H1 (cell line): ENCODE results near the gene NDRG2. TPM values are rescaled to one million over a fixed set of nuclear protein-coding genes. Genes with fewer than 3 reads are reported as not detected.

Experiments used
- CTCF ChIA-PET: fragments of 300-600 bp; sonication (Branson Sonifier 250); formaldehyde crosslinking; loops from one replicate; lab custom pipeline; 2021; ENCODE audit not compliant: partially characterized antibody; lab: Charles Lee
- POLR2A ChIA-PET: fragments of 300-600 bp; sonication (Branson Sonifier 250); formaldehyde crosslinking; loops from one replicate; lab custom pipeline; 2021; ENCODE audit warnings: inconsistent platforms; ENCODE audit not compliant: partially characterized antibody; lab: Charles Lee
- DNase-seq, 2 experiments: peaks; one replicate each; pipeline versions ENCODE4 v3.0.0 to v3.0.0-alpha.2; 2010 to 2022; ENCODE audit warnings: low spot score in 2 of 2, low read depth in 1 of 2, mixed read lengths in 1 of 2
- FAIRE-seq: peaks from 2 replicates; lab custom pipeline; 2011; peaks lifted over from hg19 to GRCh38; lab: Jason Lieb, UNC
- H2AFZ ChIP-seq: 2 replicates; pipeline ENCODE4 v1.8.1; 2012; ENCODE audit warnings: low read length, inconsistent platforms
- H2AK5ac ChIP-seq: 2 replicates; pipeline ENCODE4 v1.6.1; 2013; ENCODE audit warnings: low read depth, low read length
- H2BK120ac ChIP-seq: replicated peaks from 2 replicates; pipeline ENCODE3; 2013; ENCODE audit warnings: low read depth, low read length, inconsistent platforms
- H2BK12ac ChIP-seq: 2 replicates; pipeline ENCODE4 v1.6.1; 2013; ENCODE audit warnings: low read depth, low read length
- H2BK15ac ChIP-seq: 2 replicates; pipeline ENCODE4 v1.6.1; 2013; ENCODE audit warnings: low read length
- H2BK20ac ChIP-seq: 2 replicates; pipeline ENCODE4 v1.6.1; 2013; ENCODE audit warnings: low read length
- H2BK5ac ChIP-seq: 2 replicates; pipeline ENCODE4 v1.6.1; 2013; ENCODE audit warnings: low read depth, low read length
- H3K14ac ChIP-seq: 2 replicates; pipeline ENCODE4 v1.6.1; 2013; ENCODE audit warnings: inconsistent platforms; ENCODE audit not compliant: insufficient read length
- H3K18ac ChIP-seq: 2 replicates; pipeline ENCODE4 v1.6.1; 2013; ENCODE audit warnings: low read length; ENCODE audit errors: extremely low read depth
- H3K23ac ChIP-seq: 2 replicates; pipeline ENCODE4 v1.6.1; 2013; ENCODE audit warnings: inconsistent platforms; ENCODE audit not compliant: insufficient read length
- H3K23me2 ChIP-seq: 2 replicates; pipeline ENCODE4 v1.6.1; 2013; ENCODE audit warnings: low read depth, low read length
- H3K27ac ChIP-seq: 2 replicates; pipeline ENCODE4 v1.6.1; 2011; ENCODE audit warnings: low read depth, low read length, inconsistent platforms
- H3K27me3 ChIP-seq, 4 experiments: replicated peaks in 1 of 4; 1 replicate in 1 of 4; 2 replicates in 3 of 4; pipeline versions ENCODE4 v1.6.1 to v1.8.1; 2011 to 2013; ENCODE audit warnings: low read length in 3 of 4, mild to moderate bottlenecking in 3 of 4, inconsistent platforms in 2 of 4, mixed read lengths in 2 of 4, moderate library complexity in 1 of 4; ENCODE audit not compliant: control insufficient read depth in 3 of 4, insufficient read depth in 3 of 4; ENCODE audit errors: extremely low read depth in 1 of 4
- H3K36me3 ChIP-seq, 4 experiments: 2 replicates each; pipeline versions ENCODE4 v1.6.1 to v1.8.1; 2011 to 2013; ENCODE audit warnings: mild to moderate bottlenecking in 4 of 4, low read length in 3 of 4, moderate library complexity in 2 of 4, control low read depth in 1 of 4, inconsistent platforms in 1 of 4; ENCODE audit not compliant: insufficient read depth in 4 of 4, control insufficient read depth in 2 of 4
- H3K4ac ChIP-seq: replicated peaks from 2 replicates; pipeline ENCODE3; 2013; ENCODE audit warnings: low read length, low read depth, mixed read lengths, inconsistent platforms; ENCODE audit not compliant: insufficient read length
- H3K4me1 ChIP-seq, 4 experiments: replicated peaks in 1 of 4; 1 replicate in 1 of 4; 2 replicates in 3 of 4; pipeline versions ENCODE4 v1.6.1 to v1.8.1; 2011 to 2013; ENCODE audit warnings: low read length in 3 of 4, inconsistent platforms in 2 of 4, mixed read lengths in 1 of 4; ENCODE audit not compliant: insufficient read depth in 4 of 4, control insufficient read depth in 3 of 4
- H3K4me2 ChIP-seq, 2 experiments: 2 replicates each; pipeline versions ENCODE4 v1.6.1 to v1.8.1; 2011 to 2013; ENCODE audit warnings: low read depth in 2 of 2, low read length in 2 of 2, control low read depth in 1 of 2, inconsistent platforms in 1 of 2, mild to moderate bottlenecking in 1 of 2; ENCODE audit not compliant: insufficient read depth in 1 of 2
- H3K4me3 ChIP-seq, 4 experiments: fragments of 200-600, 300-600 bp in 1 of 4; sonication (generic), shearing (Covaris generic), sonication (Bioruptor Twin) in 1 of 4; 2 replicates each; pipeline versions ENCODE4 v1.5.1 to v1.8.1; 2011 to 2016; ENCODE audit warnings: low read length in 4 of 4, low read depth in 3 of 4, control low read depth in 2 of 4, inconsistent platforms in 2 of 4, mild to moderate bottlenecking in 2 of 4, mixed read lengths in 1 of 4, moderate library complexity in 1 of 4; ENCODE audit not compliant: insufficient read depth in 2 of 4; ENCODE audit errors: extremely low read depth in 1 of 4
- H3K56ac ChIP-seq: replicated peaks from 2 replicates; pipeline ENCODE3; 2013; ENCODE audit warnings: low read depth, mild to moderate bottlenecking, mixed read lengths, low read length, inconsistent platforms; ENCODE audit not compliant: insufficient read length
- H3K79me1 ChIP-seq: 2 replicates; pipeline ENCODE4 v1.6.1; 2013; ENCODE audit warnings: low read depth, low read length, control low read depth
- H3K79me2 ChIP-seq, 2 experiments: 2 replicates each; pipeline versions ENCODE4 v1.6.1 to v1.8.1; 2012 to 2013; ENCODE audit warnings: low read length in 2 of 2, mild to moderate bottlenecking in 2 of 2, inconsistent platforms in 1 of 2; ENCODE audit not compliant: insufficient read depth in 2 of 2, control insufficient read depth in 1 of 2
- H3K9ac ChIP-seq, 4 experiments: replicated peaks in 1 of 4; 1 replicate in 1 of 4; 2 replicates in 3 of 4; pipeline versions ENCODE4 v1.6.1 to v1.8.1; 2011 to 2013; ENCODE audit warnings: low read depth in 3 of 4, low read length in 3 of 4, control low read depth in 2 of 4, mild to moderate bottlenecking in 2 of 4, moderate library complexity in 2 of 4, inconsistent platforms in 1 of 4; ENCODE audit errors: extremely low read depth in 1 of 4
- H3K9me3 ChIP-seq, 2 experiments: 2 replicates each; pipeline versions ENCODE4 v1.6.1 to v1.8.1; 2012 to 2013; ENCODE audit warnings: mild to moderate bottlenecking in 2 of 2, moderate library complexity in 2 of 2, control low read depth in 1 of 2, inconsistent platforms in 1 of 2, low read depth in 1 of 2, low read length in 1 of 2, mixed read lengths in 1 of 2; ENCODE audit not compliant: insufficient read depth in 2 of 2
- H4K20me1 ChIP-seq, 2 experiments: replicated peaks in 1 of 2; 2 replicates each; pipeline versions ENCODE3 to v1.8.1; 2011 to 2013; ENCODE audit warnings: inconsistent platforms in 2 of 2, low read length in 2 of 2, mild to moderate bottlenecking in 1 of 2; ENCODE audit not compliant: insufficient read depth in 2 of 2, control insufficient read depth in 1 of 2
- H4K5ac ChIP-seq: 2 replicates; pipeline ENCODE4 v1.6.1; 2013; ENCODE audit warnings: low read length, low read depth, mixed read lengths, inconsistent platforms; ENCODE audit not compliant: insufficient read length
- H4K8ac ChIP-seq: 2 replicates; pipeline ENCODE4 v1.8.0; 2013; ENCODE audit warnings: mild to moderate bottlenecking, moderate library complexity, low read length, inconsistent platforms; ENCODE audit not compliant: insufficient read depth; ENCODE audit errors: extremely low read depth
- H4K91ac ChIP-seq: replicated peaks from 2 replicates; pipeline ENCODE3; 2013; ENCODE audit warnings: low read length, mixed read lengths, inconsistent platforms; ENCODE audit not compliant: insufficient read length
- ASH2L ChIP-seq: fragments of 200-600, 300-600 bp; sonication (generic); IDR thresholded peaks from one replicate; pipeline ENCODE4 v1.7.1; 2017; ENCODE audit warnings: low read length
- BRCA1 ChIP-seq: IDR thresholded peaks from 2 replicates; pipeline ENCODE4 v1.6.1; 2012; ENCODE audit warnings: low read depth, low read length, improper control_type of control experiment
- CBX8 ChIP-seq: fragments of 300-800, 300-1000 bp; sonication (generic); IDR thresholded peaks from 2 replicates; pipeline ENCODE4 v1.7.1; 2016; ENCODE audit warnings: low read depth, low read length, borderline replicate concordance
- CHD1 ChIP-seq: IDR thresholded peaks from 2 replicates; pipeline ENCODE4 v1.6.1; 2012; ENCODE audit warnings: low read depth, low read length, improper control_type of control experiment
- CTBP2 ChIP-seq: IDR thresholded peaks from 2 replicates; pipeline ENCODE4 v1.7.0; 2011; ENCODE audit warnings: borderline replicate concordance, mild to moderate bottlenecking, moderate library complexity, mixed read lengths, low read length; ENCODE audit not compliant: insufficient read depth, insufficient read length
- GABPA ChIP-seq: IDR thresholded peaks from 2 replicates; pipeline ENCODE4 v1.6.1; 2011; ENCODE audit warnings: mild to moderate bottlenecking, low read length, moderate library complexity, borderline replicate concordance; ENCODE audit not compliant: insufficient read depth
- MAX ChIP-seq: IDR thresholded peaks from 2 replicates; pipeline ENCODE4 v1.6.1; 2012; ENCODE audit warnings: inconsistent platforms
- NANOG ChIP-seq: IDR thresholded peaks from 2 replicates; pipeline ENCODE4 v1.6.1; 2011; ENCODE audit warnings: low read length, low read depth, mild to moderate bottlenecking, inconsistent platforms; ENCODE audit not compliant: insufficient read depth, poor library complexity, severe bottlenecking
- POLR2AphosphoS5 ChIP-seq: IDR thresholded peaks from 2 replicates; pipeline ENCODE4 v1.6.1; 2011; ENCODE audit warnings: low read depth, low read length
- SIX5 ChIP-seq: IDR thresholded peaks from 2 replicates; pipeline ENCODE4 v1.6.1; 2011; ENCODE audit warnings: mild to moderate bottlenecking, low read depth, low read length
- TCF12 ChIP-seq: IDR thresholded peaks from 2 replicates; pipeline ENCODE4 v1.6.1; 2011; ENCODE audit warnings: low read depth, mild to moderate bottlenecking, low read length
- WGBS, 2 experiments: shearing (Covaris generic) in 1 of 2; methylation state at CpG; one replicate each; pipeline versions ENCODE4 v1.1.6 to v1.1.7; 2013 to 2015; ENCODE audit warnings: low lambda C conversion rate in 2 of 2, mixed read lengths in 2 of 2, inconsistent platforms in 1 of 2, low coverage in 1 of 2, missing lambda C conversion rate in 1 of 2; ENCODE audit not compliant: insufficient replicate concordance in 2 of 2, insufficient coverage in 1 of 2, insufficient read length in 1 of 2; ENCODE audit errors: extremely low coverage in 1 of 2, missing lambda C conversion rate in 1 of 2; 5-methylcytosine and 5-hydroxymethylcytosine counted together
- polyA plus RNA-seq, 7 experiments: library from polyadenylated mRNA; depleted of rRNA in 3 of 7; stranded (reverse) in 5 of 7; unstranded in 2 of 7; fragments of >200 nt in 5 of 7; fragments of 200-250 nt in 2 of 7; gene quantifications; 1 replicate in 5 of 7; 2 replicates in 1 of 7; 4 replicates in 1 of 7; pipeline versions ENCODE4 v1.2.1 to v1.2.3, GENCODE V29; 2011 to 2013; ENCODE audit warnings: missing spikeins in 2 of 7, mixed read lengths in 2 of 7
- total RNA-seq: library from RNA; stranded (reverse); fragmentation: NEBNext Ultra II Directional; extraction: Animal tissue kit (Norgen Biotek cat#: 25700); gene quantifications from 2 replicates; pipeline ENCODE4 v1.2.1, GENCODE V29; 2021

NDRG2 gene
- total and polyA plus RNA-seq, 2 of the 8 experiments (the other 6 are each of a cell fraction or from before 2014, with no cell fraction given), result 29.9 to 48.6 TPM

- peak; percentile 82 to 94 for DNase-seq
- Histone ChIP-seq H3K23me2 (peaks cover 4% of the 10 kb centered on the region; the same call in 1 of the 2 replicates), H3K14ac (no peak overlapping the region), H3K79me1 (no peaks in the 10 kb centered on the region), H3K27me3 (peaks cover 0 to 3% (median 1%) of the 10 kb centered on the region in 4 experiments; a peak in 2 of 7 replicates), H3K9me3 (no peaks in the 10 kb centered on the region), H3K9ac (peak overlapping the region in 3 of 4 experiments; percentile 47 to 65 (median 65); a peak in 5 of 7 replicates), H3K56ac (peak overlapping the region; percentile 73), H3K79me2 (no peaks in the 10 kb centered on the region), H2BK12ac (peak overlapping the region; percentile 29; the same call in 1 of the 2 replicates), H4K5ac (peak overlapping the region; percentile 38), H2AFZ (peak overlapping the region; percentile 96), H3K4ac (no peak overlapping the region), H4K20me1 (no peaks in the 10 kb centered on the region), H3K4me1 (peaks cover 0 to 2% (median under 1%) of the 10 kb centered on the region in 4 experiments; a peak in 2 of 7 replicates), H2BK15ac (peak overlapping the region; percentile 88; the same call in 1 of the 2 replicates), H2AK5ac (no peak overlapping the region), H2BK20ac (no peak overlapping the region), H2BK5ac (peak overlapping the region; percentile 81), H2BK120ac (no peak overlapping the region), H3K27ac (peak overlapping the region; percentile 39; the same call in 1 of the 2 replicates), H3K36me3 (no peaks in the 10 kb centered on the region), H4K91ac (peak overlapping the region; percentile 31), H3K4me3 (peak overlapping the region; percentile 47 to 88 (median 75)), H3K18ac (peak overlapping the region; percentile 93), H4K8ac (peak overlapping the region; percentile 86; the same call in 1 of the 2 replicates), H3K23ac (no peak overlapping the region), H3K4me2 (peak overlapping the region; percentile 44 to 83)
- WGBS, 2 experiments, result 2% methylated on average over 33 of the region's 47 CpGs; no CpG with 5 or more reads in 1 of the 2 experiments
- ChIA-PET CTCF (interaction anchor here (0.5 to 4.0 kb wide), 60 partner anchors 10 to 1895 kb away, joined by 3 to 42 read pairs (median 4); partner anchors contain the start of genes ARHGEF40 and METTL17), POLR2A (interaction anchor here (0.7 to 2.1 kb wide), 14 partner anchors 9 to 288 kb away, joined by 3 to 9 read pairs (median 4); partner anchors contain the start of gene ARHGEF40)
- FAIRE-seq, result peak; percentile 60
- TF ChIP-seq ASH2L, result peak; percentile 71
- TF ChIP-seq NANOG, result peak; percentile 54
- TF ChIP-seq GABPA, result 0 out of 2 replicates have a peak, but pooled peaks have one; percentile 23
- TF ChIP-seq TCF12, result 0 out of 2 replicates have a peak, but pooled peaks have one; percentile 33
- TF ChIP-seq CBX8, result no peak
- TF ChIP-seq SIX5, result no peak
- TF ChIP-seq BRCA1, result no peak
- TF ChIP-seq CTBP2, result no peak
- no peak for TF ChIP-seq CHD1
- 0 out of 2 replicates have a peak, but pooled peaks have one; percentile 9 for TF ChIP-seq POLR2AphosphoS5
- 0 out of 2 replicates have a peak, but pooled peaks have one; percentile 24 for TF ChIP-seq MAX
These were observed 53.7 kb downstream of the NDRG2 start for GRCh38 chr14:20970983-20971704.
